Choroid plexus epithelial cell (primary cell): ENCODE data around the gene RBM17.
A peak's percentile ranks its signal among the peaks of the same experiment; 100 is the strongest.
"Not testable (repeated sequence)": the region's sequence is repeated elsewhere in the genome, so short reads cannot be mapped to it uniquely, and the experiment has no call there.

ENCODE experiments used
- DNase-seq: peaks from one replicate; pipeline ENCODE4 v3.0.0-alpha.2; 2010; ENCODE audit warnings: low read depth
- H3K4me3 ChIP-seq: 2 replicates; pipeline ENCODE4 v1.5.1; 2011; ENCODE audit warnings: low read depth, mild to moderate bottlenecking, control low read depth, low read length, moderate library complexity
- CTCF ChIP-seq: conservative IDR thresholded peaks from 2 replicates; pipeline ENCODE4 v1.5.1; 2011; ENCODE audit warnings: low read depth, mild to moderate bottlenecking, control low read depth, inconsistent platforms, low read length, moderate library complexity

The RBM17 gene

GRCh38 chr10:6136215-6137201, 47.7 kb downstream of the RBM17 start:
- peak; percentile 58 for DNase-seq
- no peak overlapping the region for H3K4me3 ChIP-seq
- peak; percentile 27 for TF ChIP-seq CTCF

- no peak overlapping the region for H3K4me3 ChIP-seq
- no peak for TF ChIP-seq CTCF
- DNase-seq = no peak
These were observed 49.6 kb downstream of the RBM17 start for GRCh38 chr10:6138456-6138855.

- no peak for TF ChIP-seq CTCF
- H3K4me3 ChIP-seq = no peak overlapping the region
- DNase-seq = no peak
These were observed 50.6 kb downstream of the RBM17 start for GRCh38 chr10:6139470-6139869.

GRCh38 chr10:6140141-6140841, 51.5 kb downstream of the RBM17 start:
- no peak overlapping the region for H3K4me3 ChIP-seq
- no peak for DNase-seq
- no peak for TF ChIP-seq CTCF

- DNase-seq = no peak
- no peak for TF ChIP-seq CTCF
- H3K4me3 ChIP-seq = peak overlapping the region; percentile 61
These were observed 52.1 kb downstream of the RBM17 start for GRCh38 chr10:6140965-6141295.

GRCh38 chr10:6141296-6142151, 52.7 kb downstream of the RBM17 start:
- H3K4me3 ChIP-seq = peak overlapping the region; percentile 61
- peak; percentile 95 for DNase-seq
- TF ChIP-seq CTCF = no peak

GRCh38 chr10:6142186-6142585, 53.4 kb downstream of the RBM17 start:
- DNase-seq, H3K4me3 ChIP-seq: not testable (repeated sequence)
